Upper lobe of left lung (tissue), 4 donors: ENCODE data around the gene TMEM106C.

Experiments
- EP300 ChIP-seq, 4 donors: sonication (generic); formaldehyde crosslinking; IDR thresholded peaks; one replicate each; pipeline ENCODE4 v1.5.1; 2017; ENCODE audit warnings: antibody characterized with exemption in 4 of 4, control low read depth in 2 of 4
- POLR2A ChIP-seq, 4 donors: fragments of 450-650 bp; IDR thresholded peaks; one replicate each; pipeline ENCODE4 v1.5.1; 2016 to 2017; ENCODE audit warnings: antibody characterized with exemption in 4 of 4, mild to moderate bottlenecking in 2 of 4
- POLR2AphosphoS5 ChIP-seq, 2 donors: sonication (generic); formaldehyde crosslinking; IDR thresholded peaks; one replicate each; pipeline ENCODE4 v1.5.1; 2017; ENCODE audit warnings: antibody characterized with exemption in 2 of 2
- TF ChIP-seq, protein P1 (sequence below), 6 experiments: fragments of 450-650 bp in 4 of 6; fragments of 200-600 bp in 2 of 6; sonication (generic) in 2 of 6; IDR thresholded peaks; one replicate each; pipeline ENCODE4 v1.5.1; 2016 to 2019; ENCODE audit warnings: antibody characterized with exemption in 6 of 6

DNA sequence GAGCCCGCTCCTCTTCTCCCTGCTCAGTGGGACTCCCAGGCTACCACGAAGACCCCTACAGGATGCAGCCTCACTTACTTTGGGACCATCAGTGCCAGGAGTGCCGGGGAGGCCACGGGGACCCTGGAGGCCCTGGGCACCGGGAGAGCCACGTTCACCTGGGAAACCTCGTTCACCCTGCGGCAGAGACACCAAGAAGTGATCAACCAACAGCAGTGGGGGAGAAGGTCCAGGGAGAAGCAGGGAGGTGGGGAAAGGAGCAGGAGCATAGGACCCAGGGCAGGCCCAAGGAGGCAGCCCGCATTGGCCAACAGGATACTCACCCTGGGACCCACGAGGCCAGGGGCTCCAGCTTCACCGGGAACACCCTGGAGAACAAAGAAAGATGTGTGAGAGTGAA, 19.4 kb downstream of the TMEM106C start:
- TF ChIP-seq, protein P1, sequence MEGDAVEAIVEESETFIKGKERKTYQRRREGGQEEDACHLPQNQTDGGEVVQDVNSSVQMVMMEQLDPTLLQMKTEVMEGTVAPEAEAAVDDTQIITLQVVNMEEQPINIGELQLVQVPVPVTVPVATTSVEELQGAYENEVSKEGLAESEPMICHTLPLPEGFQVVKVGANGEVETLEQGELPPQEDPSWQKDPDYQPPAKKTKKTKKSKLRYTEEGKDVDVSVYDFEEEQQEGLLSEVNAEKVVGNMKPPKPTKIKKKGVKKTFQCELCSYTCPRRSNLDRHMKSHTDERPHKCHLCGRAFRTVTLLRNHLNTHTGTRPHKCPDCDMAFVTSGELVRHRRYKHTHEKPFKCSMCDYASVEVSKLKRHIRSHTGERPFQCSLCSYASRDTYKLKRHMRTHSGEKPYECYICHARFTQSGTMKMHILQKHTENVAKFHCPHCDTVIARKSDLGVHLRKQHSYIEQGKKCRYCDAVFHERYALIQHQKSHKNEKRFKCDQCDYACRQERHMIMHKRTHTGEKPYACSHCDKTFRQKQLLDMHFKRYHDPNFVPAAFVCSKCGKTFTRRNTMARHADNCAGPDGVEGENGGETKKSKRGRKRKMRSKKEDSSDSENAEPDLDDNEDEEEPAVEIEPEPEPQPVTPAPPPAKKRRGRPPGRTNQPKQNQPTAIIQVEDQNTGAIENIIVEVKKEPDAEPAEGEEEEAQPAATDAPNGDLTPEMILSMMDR (IDR thresholded peaks at IDR 0.05), result no peak
- TF ChIP-seq EP300 (IDR thresholded peaks at IDR 0.05) (no peak), POLR2AphosphoS5 (IDR thresholded peaks at IDR 0.05) (no peak), POLR2A (IDR thresholded peaks at IDR 0.05) (no peak)
